Activated naive CD4-positive, alpha-beta T cell (primary cell): Measurements from ENCODE around the gene ARID4B.

ENCODE experiments used
- DNase-seq, 4 experiments: peaks; one replicate each; lab custom pipeline; 2025; lab: John Stamatoyannopoulos, UW

The ARID4B gene

GRCh38 chr1:235127203-235127602 is 200.8 kb downstream of the ARID4B start:
- no peak for DNase-seq

- no peak for DNase-seq
Observed at GRCh38 chr1:235124665-235125064, 203.3 kb downstream of the ARID4B start.

GRCh38 chr1:235124111-235124510 is 203.9 kb downstream of the ARID4B start:
- DNase-seq = no peak

GRCh38 chr1:235122348-235122747 is 205.6 kb downstream of the ARID4B start:
- DNase-seq = no peak
